ENCODE data around the gene BPI. TPM values are rescaled to one million over a fixed set of nuclear protein-coding genes. Genes with fewer than 3 reads are reported as not detected.

The BPI gene
- total RNA-seq, 1 experiment from 2014 or later: not detected

- Histone ChIP-seq H3K4me2 (ENCODE audit: insufficient read depth, insufficient read length, low read length) (no peak overlapping the region), H3K56ac (ENCODE audit: insufficient read length, low read depth, low read length) (no peak overlapping the region), H3K18ac (ENCODE audit: insufficient read length, low read depth, low read length) (no peak overlapping the region), H3K79me1 (ENCODE audit: insufficient read depth, low read depth, low read length, poor library complexity, severe bottlenecking) (no peaks in the 10 kb centered on the region), H3K79me2 (ENCODE audit: insufficient read depth, low read length) (no peaks in the 10 kb centered on the region), H3T11ph (ENCODE audit: low read length) (no peak overlapping the region), H3K27ac (ENCODE audit: insufficient read length, low read depth, low read length) (no peak overlapping the region), H2BK5ac (ENCODE audit: insufficient read length, low read length) (no peak overlapping the region), H2BK20ac (ENCODE audit: low read depth, low read length, poor library complexity, severe bottlenecking) (no peak overlapping the region), H3K4me1 (ENCODE audit: insufficient read depth, low read length) (peaks cover 2% of the 10 kb centered on the region; the same call in 1 of the 2 replicates), H3K9me3 (ENCODE audit: control insufficient read depth, low read depth, low read length) (no peaks in the 10 kb centered on the region), H3K23me2 (ENCODE audit: insufficient read length, low read depth, low read length, poor library complexity, severe bottlenecking) (no peaks in the 10 kb centered on the region), H2BK120ac (ENCODE audit: low read depth, low read length, poor library complexity, severe bottlenecking) (no peak overlapping the region), H4K91ac (ENCODE audit: insufficient read length, low read depth, low read length) (no peak overlapping the region), H3K23ac (ENCODE audit: insufficient read length, low read depth, low read length) (no peak overlapping the region), H3K9ac (ENCODE audit: extremely low read depth, insufficient read length, low read length) (no peak overlapping the region), H4K5ac (ENCODE audit: insufficient read length, low read depth, low read length) (no peak overlapping the region), H4K20me1 (ENCODE audit: control insufficient read depth, insufficient read depth, insufficient read length) (no peaks in the 10 kb centered on the region), H3K14ac (ENCODE audit: insufficient read depth, low read length) (no peak overlapping the region), H3K4ac (ENCODE audit: low read depth, low read length) (no peak overlapping the region), H2BK15ac (ENCODE audit: low read depth, low read length) (no peak overlapping the region), H2AFZ (ENCODE audit: low read length) (no peak overlapping the region), H3K27me3 (ENCODE audit: insufficient read depth, low read length) (no peaks in the 10 kb centered on the region), H4K8ac (replicated peaks; ENCODE audit: insufficient read length, low read depth, low read length) (no peak overlapping the region), H2AK5ac (ENCODE audit: insufficient read length, low read length) (no peak overlapping the region), H2BK12ac (ENCODE audit: insufficient read length, low read depth, low read length) (no peak overlapping the region)
- Mint-ChIP-seq H3K36me3 (ENCODE audit: insufficient read depth in 1 of 3, low read depth in 3 of 3) (no peaks in the 10 kb centered on the region), H3K9me3 (no peaks in the 10 kb centered on the region), H3K27ac (no peak overlapping the region), H3K4me1 (peaks cover 43 to 48% of the 10 kb centered on the region in 2 experiments), H3K27me3 (ENCODE audit: low read depth) (no peaks in the 10 kb centered on the region), H3K4me3 (no peak overlapping the region)
- no peak for TF ChIP-seq CTCF (conservative IDR thresholded peaks at IDR 0.05)
- DNase-seq: no peak
- no CpG with 5 or more reads among the region's 2 CpGs for WGBS (ENCODE audit: extremely low coverage, insufficient read length, low lambda C conversion rate)
These were observed 41.7 kb downstream of the BPI start for GRCh38 chr20:38345643-38346042.
